Spinal cord (tissue), 10 donors: Measurements from ENCODE around the gene IGFBP5. TPM values are rescaled to one million over a fixed set of nuclear protein-coding genes. Genes with fewer than 3 reads are reported as not detected.

ENCODE experiments used
- DNase-seq, 6 donors: peaks; one replicate each; pipeline versions ENCODE4 v3.0.0 to v3.0.0-alpha.2; 2013 to 2015; ENCODE audit warnings: low spot score in 6 of 6, low read depth in 4 of 6
- H3K27ac ChIP-seq: one replicate; pipeline ENCODE4 v1.5.1; 2013; ENCODE audit warnings: low read depth, low read length, control low read depth
- H3K27me3 ChIP-seq: one replicate; pipeline ENCODE4 v1.6.1; 2013; ENCODE audit warnings: low read length; ENCODE audit not compliant: control insufficient read depth, insufficient read depth
- H3K36me3 ChIP-seq: one replicate; pipeline ENCODE4 v1.6.1; 2013; ENCODE audit warnings: low read length; ENCODE audit not compliant: control insufficient read depth, insufficient read depth
- H3K4me1 ChIP-seq: one replicate; pipeline ENCODE4 v1.6.1; 2013; ENCODE audit warnings: low read length; ENCODE audit not compliant: control insufficient read depth, insufficient read depth
- H3K4me3 ChIP-seq: one replicate; pipeline ENCODE4 v1.5.1; 2013; ENCODE audit warnings: low read depth, low read length, control low read depth
- H3K9me3 ChIP-seq: one replicate; pipeline ENCODE4 v1.6.1; 2013; ENCODE audit warnings: low read length; ENCODE audit not compliant: control insufficient read depth, insufficient read depth
- WGBS: methylation state at CpG from one replicate; pipeline ENCODE4 v1.1.5; 2013; ENCODE audit warnings: missing lambda C conversion rate; ENCODE audit not compliant: insufficient coverage; 5-methylcytosine and 5-hydroxymethylcytosine counted together
- polyA plus RNA-seq, 2 donors: library from polyadenylated mRNA; unstranded; fragments of 120-200 nt; gene quantifications; one replicate each; pipeline ENCODE4 v1.2.1, GENCODE V29; 2013; ENCODE audit not compliant: insufficient read length in 2 of 2
- total RNA-seq, 2 donors: library from RNA; depleted of rRNA in 1 of 2; stranded (reverse); fragments of 120-200 nt in 1 of 2; fragments of >200 nt in 1 of 2; gene quantifications; one replicate each; pipeline versions ENCODE4 v1.2.3 to v1.2.4, GENCODE V29; 2013 to 2014
- donor health status: healthy.

IGFBP5 gene
- total and polyA plus RNA-seq, 4 donors = 179 to 292 (median 259) TPM

- no peak overlapping the region for H3K27ac ChIP-seq
- DNase-seq = no peak
- WGBS = 93% methylated on average over 3 of the region's 18 CpGs
- H3K9me3 ChIP-seq = no peaks in the 10 kb centered on the region
- H3K4me1 ChIP-seq = peaks cover 39% of the 10 kb centered on the region
- H3K4me3 ChIP-seq = no peak overlapping the region
- peaks cover 50% of the 10 kb centered on the region for H3K36me3 ChIP-seq
- H3K27me3 ChIP-seq = no peaks in the 10 kb centered on the region
Observed at GRCh38 chr2:216663846-216664245, 31.5 kb downstream of the IGFBP5 start.

GRCh38 chr2:216663106-216663505 is 32.2 kb downstream of the IGFBP5 start:
- Histone ChIP-seq H3K27me3 (no peaks in the 10 kb centered on the region), H3K4me3 (no peak overlapping the region), H3K36me3 (peaks cover 50% of the 10 kb centered on the region), H3K9me3 (no peaks in the 10 kb centered on the region), H3K27ac (no peak overlapping the region), H3K4me1 (peaks cover 43% of the 10 kb centered on the region)
- no peak for DNase-seq
- 92% methylated on average over 1 of the region's 1 CpG for WGBS

- 65% methylated on average over 17 of the region's 20 CpGs for WGBS
Observed at GRCh38 chr2:216661639-216662375, 33.5 kb downstream of the IGFBP5 start.

GRCh38 chr2:216661051-216661450 is 34.3 kb downstream of the IGFBP5 start:
- no peak for DNase-seq
- Histone ChIP-seq H3K4me1 (peaks cover 48% of the 10 kb centered on the region), H3K27ac (no peak overlapping the region), H3K9me3 (no peaks in the 10 kb centered on the region), H3K36me3 (peaks cover 61% of the 10 kb centered on the region), H3K27me3 (no peaks in the 10 kb centered on the region), H3K4me3 (no peak overlapping the region)
- 96% methylated on average over 4 of the region's 5 CpGs for WGBS

More at GRCh38 chr2:216661639-216662375, 33.5 kb downstream of the IGFBP5 start:
- H3K4me3 ChIP-seq = no peak overlapping the region
- H3K27me3 ChIP-seq = no peaks in the 10 kb centered on the region
- peaks cover 55% of the 10 kb centered on the region for H3K36me3 ChIP-seq
- peaks cover 54% of the 10 kb centered on the region for H3K4me1 ChIP-seq
- peak in 2 of 6 donors; percentile 49 to 53 for DNase-seq
- no peaks in the 10 kb centered on the region for H3K9me3 ChIP-seq
- no peak overlapping the region for H3K27ac ChIP-seq

GRCh38 chr2:216660496-216660895 is 34.9 kb downstream of the IGFBP5 start:
- WGBS = 90% methylated on average over 9 of the region's 10 CpGs
- no peak overlapping the region for H3K27ac ChIP-seq
- peaks cover 44% of the 10 kb centered on the region for H3K4me1 ChIP-seq

GRCh38 chr2:216659276-216659675 is 36.1 kb downstream of the IGFBP5 start:
- Histone ChIP-seq H3K27me3 (no peaks in the 10 kb centered on the region), H3K36me3 (peaks cover 49% of the 10 kb centered on the region), H3K27ac (peak overlapping the region; percentile 10), H3K9me3 (no peaks in the 10 kb centered on the region), H3K4me3 (no peak overlapping the region), H3K4me1 (peaks cover 37% of the 10 kb centered on the region)
- 46% methylated on average over 6 of the region's 6 CpGs for WGBS
- no peak for DNase-seq

More at GRCh38 chr2:216660496-216660895, 34.9 kb downstream of the IGFBP5 start:
- Histone ChIP-seq H3K36me3 (peaks cover 61% of the 10 kb centered on the region), H3K27me3 (no peaks in the 10 kb centered on the region), H3K4me3 (no peak overlapping the region), H3K9me3 (no peaks in the 10 kb centered on the region)
- no peak for DNase-seq

GRCh38 chr2:216658757-216659156 is 36.6 kb downstream of the IGFBP5 start:
- Histone ChIP-seq H3K9me3 (no peaks in the 10 kb centered on the region), H3K27me3 (no peaks in the 10 kb centered on the region), H3K4me3 (no peak overlapping the region), H3K4me1 (peaks cover 37% of the 10 kb centered on the region), H3K27ac (no peak overlapping the region), H3K36me3 (peaks cover 44% of the 10 kb centered on the region)
- 72% methylated on average over 4 of the region's 6 CpGs for WGBS
- DNase-seq = no peak

GRCh38 chr2:216657980-216658379 is 37.4 kb downstream of the IGFBP5 start:
- Histone ChIP-seq H3K4me3 (no peak overlapping the region), H3K4me1 (peaks cover 37% of the 10 kb centered on the region), H3K27me3 (no peaks in the 10 kb centered on the region), H3K36me3 (peaks cover 38% of the 10 kb centered on the region), H3K9me3 (no peaks in the 10 kb centered on the region), H3K27ac (no peak overlapping the region)
- 29% methylated on average over 4 of the region's 7 CpGs for WGBS
- DNase-seq = peak in 1 of 6 donors; percentile 37

- peaks cover 41% of the 10 kb centered on the region for H3K4me1 ChIP-seq
- 66% methylated on average over 7 of the region's 16 CpGs for WGBS
- peaks cover 32% of the 10 kb centered on the region for H3K36me3 ChIP-seq
- no peak overlapping the region for H3K27ac ChIP-seq
- no peak for DNase-seq
- no peak overlapping the region for H3K4me3 ChIP-seq
- no peaks in the 10 kb centered on the region for H3K27me3 ChIP-seq
- H3K9me3 ChIP-seq = no peaks in the 10 kb centered on the region
Observed at GRCh38 chr2:216657086-216657855, 38.1 kb downstream of the IGFBP5 start.
